ENCODE measurements around the gene SCAPER.
"Not testable (repeated sequence)": the region's sequence is repeated elsewhere in the genome, so short reads cannot be mapped to it uniquely, and the experiment has no call there.

Gene SCAPER

GRCh38 chr15:76432604-76433003 is 472.5 kb downstream of the SCAPER start:
- peaks cover 10% of the 10 kb centered on the region for H3K4me1 Mint-ChIP-seq
- H3K27me3 Mint-ChIP-seq (ENCODE audit: low read depth, poor library complexity): no peaks in the 10 kb centered on the region
- no peak for TF ChIP-seq CTCF (IDR thresholded peaks at IDR 0.05)
- H3K9me3 Mint-ChIP-seq: peaks cover 5% of the 10 kb centered on the region
- H3K4me3 Mint-ChIP-seq: no peak overlapping the region
- no peak for DNase-seq
- peaks cover 25% of the 10 kb centered on the region for H3K36me3 Mint-ChIP-seq (ENCODE audit: low read depth)
- no peak overlapping the region for H3K27ac Mint-ChIP-seq

- Mint-ChIP-seq H3K36me3 (ENCODE audit: low read depth) (peaks cover 30% of the 10 kb centered on the region), H3K27me3 (ENCODE audit: low read depth, poor library complexity) (no peaks in the 10 kb centered on the region), H3K27ac (peak overlapping the region; percentile 24), H3K4me3 (no peak overlapping the region), H3K4me1 (peaks cover 10% of the 10 kb centered on the region), H3K9me3 (peaks cover 10% of the 10 kb centered on the region)
- peak; percentile 17 for DNase-seq
- no peak for TF ChIP-seq CTCF (IDR thresholded peaks at IDR 0.05)
Observed at GRCh38 chr15:76431971-76432370, 473.2 kb downstream of the SCAPER start.

GRCh38 chr15:76430711-76431110 is 474.4 kb downstream of the SCAPER start:
- Mint-ChIP-seq H3K36me3 (ENCODE audit: low read depth) (peaks cover 41% of the 10 kb centered on the region), H3K9me3 (peaks cover 23% of the 10 kb centered on the region)
- H3K27ac Mint-ChIP-seq; H3K4me1 Mint-ChIP-seq; DNase-seq; H3K4me3 Mint-ChIP-seq; H3K27me3 Mint-ChIP-seq (ENCODE audit: low read depth, poor library complexity): not testable (repeated sequence)

GRCh38 chr15:76429661-76430060 is 475.5 kb downstream of the SCAPER start:
- no peak overlapping the region for H3K4me3 Mint-ChIP-seq

GRCh38 chr15:76426941-76427340 is 478.2 kb downstream of the SCAPER start:
- Mint-ChIP-seq H3K9me3 (peaks cover 54% of the 10 kb centered on the region), H3K36me3 (ENCODE audit: low read depth) (peaks cover 52% of the 10 kb centered on the region), H3K27me3 (ENCODE audit: low read depth, poor library complexity) (no peaks in the 10 kb centered on the region), H3K4me1 (peaks cover 3% of the 10 kb centered on the region), H3K4me3 (no peak overlapping the region), H3K27ac (no peak overlapping the region)
- DNase-seq: no peak
- TF ChIP-seq CTCF (IDR thresholded peaks at IDR 0.05): no peak

More at GRCh38 chr15:76429661-76430060, 475.5 kb downstream of the SCAPER start:
- Mint-ChIP-seq H3K27me3 (ENCODE audit: low read depth, poor library complexity) (no peaks in the 10 kb centered on the region), H3K9me3 (peaks cover 33% of the 10 kb centered on the region), H3K4me1 (peaks cover 10% of the 10 kb centered on the region), H3K27ac (no peak overlapping the region), H3K36me3 (ENCODE audit: low read depth) (peaks cover 51% of the 10 kb centered on the region)
- no peak for DNase-seq
- no peak for TF ChIP-seq CTCF (IDR thresholded peaks at IDR 0.05)

GRCh38 chr15:76418352-76419140 is 486.6 kb downstream of the SCAPER start:
- no peak overlapping the region for H3K4me3 Mint-ChIP-seq
- DNase-seq: no peak
- TF ChIP-seq CTCF (IDR thresholded peaks at IDR 0.05): no peak
- H3K27ac Mint-ChIP-seq: no peak overlapping the region
- H3K9me3 Mint-ChIP-seq: peaks cover 17% of the 10 kb centered on the region
- H3K36me3 Mint-ChIP-seq (ENCODE audit: low read depth): peaks cover 2% of the 10 kb centered on the region
- H3K27me3 Mint-ChIP-seq (ENCODE audit: low read depth, poor library complexity): no peaks in the 10 kb centered on the region
- H3K4me1 Mint-ChIP-seq: no peaks in the 10 kb centered on the region
